HL-60 (cell line): ENCODE results near the gene ARAP2.

Experiments used
- POLR2AphosphoS5 ChIP-seq: IDR thresholded peaks from 2 replicates; pipeline ENCODE4 v1.6.1; 2012; ENCODE audit warnings: low read depth
- TF ChIP-seq, protein P1 (sequence below): IDR thresholded peaks from one replicate; pipeline ENCODE4 v1.5.1; 2011; ENCODE audit warnings: low read length, control low read depth, inconsistent platforms; ENCODE audit not compliant: insufficient read depth
- TF ChIP-seq, protein P2 (sequence below): IDR thresholded peaks from 2 replicates; pipeline ENCODE4 v1.6.1; 2012; ENCODE audit warnings: low read depth; ENCODE audit not compliant: insufficient replicate concordance

DNA sequence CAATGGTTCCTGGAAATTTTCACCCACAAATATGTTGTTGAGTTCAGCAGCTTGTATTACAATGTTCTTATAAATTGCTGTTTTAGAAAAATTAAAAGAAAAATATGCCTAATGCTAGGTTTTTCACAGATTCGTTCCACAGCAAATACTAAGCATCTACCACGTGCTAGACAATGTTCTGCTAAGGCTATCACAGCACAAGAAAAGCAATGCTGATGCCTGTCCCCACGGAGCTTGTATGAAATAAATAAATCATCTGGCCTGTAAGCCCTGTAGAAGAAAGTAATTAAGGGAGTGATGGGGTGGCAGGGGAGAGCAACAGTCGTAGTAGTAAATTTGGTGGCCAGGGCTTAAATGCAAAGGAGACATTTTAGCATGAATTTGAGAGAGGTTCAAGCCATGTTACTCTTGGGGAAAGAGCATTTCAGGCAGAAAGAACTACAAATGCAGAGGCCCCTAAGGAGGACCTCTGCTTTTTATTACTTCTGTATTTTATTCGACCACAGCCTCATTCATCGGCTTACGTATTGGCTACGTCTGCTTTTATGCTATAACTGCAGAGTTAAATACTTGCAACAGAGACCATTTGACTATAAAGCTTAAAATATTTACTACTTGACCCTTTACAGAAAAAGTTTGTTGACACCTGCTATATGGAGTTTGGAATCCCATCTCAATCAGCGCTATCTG, 36.3 kb downstream of the ARAP2 start:
- TF ChIP-seq, protein P1, sequence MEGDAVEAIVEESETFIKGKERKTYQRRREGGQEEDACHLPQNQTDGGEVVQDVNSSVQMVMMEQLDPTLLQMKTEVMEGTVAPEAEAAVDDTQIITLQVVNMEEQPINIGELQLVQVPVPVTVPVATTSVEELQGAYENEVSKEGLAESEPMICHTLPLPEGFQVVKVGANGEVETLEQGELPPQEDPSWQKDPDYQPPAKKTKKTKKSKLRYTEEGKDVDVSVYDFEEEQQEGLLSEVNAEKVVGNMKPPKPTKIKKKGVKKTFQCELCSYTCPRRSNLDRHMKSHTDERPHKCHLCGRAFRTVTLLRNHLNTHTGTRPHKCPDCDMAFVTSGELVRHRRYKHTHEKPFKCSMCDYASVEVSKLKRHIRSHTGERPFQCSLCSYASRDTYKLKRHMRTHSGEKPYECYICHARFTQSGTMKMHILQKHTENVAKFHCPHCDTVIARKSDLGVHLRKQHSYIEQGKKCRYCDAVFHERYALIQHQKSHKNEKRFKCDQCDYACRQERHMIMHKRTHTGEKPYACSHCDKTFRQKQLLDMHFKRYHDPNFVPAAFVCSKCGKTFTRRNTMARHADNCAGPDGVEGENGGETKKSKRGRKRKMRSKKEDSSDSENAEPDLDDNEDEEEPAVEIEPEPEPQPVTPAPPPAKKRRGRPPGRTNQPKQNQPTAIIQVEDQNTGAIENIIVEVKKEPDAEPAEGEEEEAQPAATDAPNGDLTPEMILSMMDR: no peak
- no peak for TF ChIP-seq POLR2AphosphoS5
- TF ChIP-seq, protein P2, sequence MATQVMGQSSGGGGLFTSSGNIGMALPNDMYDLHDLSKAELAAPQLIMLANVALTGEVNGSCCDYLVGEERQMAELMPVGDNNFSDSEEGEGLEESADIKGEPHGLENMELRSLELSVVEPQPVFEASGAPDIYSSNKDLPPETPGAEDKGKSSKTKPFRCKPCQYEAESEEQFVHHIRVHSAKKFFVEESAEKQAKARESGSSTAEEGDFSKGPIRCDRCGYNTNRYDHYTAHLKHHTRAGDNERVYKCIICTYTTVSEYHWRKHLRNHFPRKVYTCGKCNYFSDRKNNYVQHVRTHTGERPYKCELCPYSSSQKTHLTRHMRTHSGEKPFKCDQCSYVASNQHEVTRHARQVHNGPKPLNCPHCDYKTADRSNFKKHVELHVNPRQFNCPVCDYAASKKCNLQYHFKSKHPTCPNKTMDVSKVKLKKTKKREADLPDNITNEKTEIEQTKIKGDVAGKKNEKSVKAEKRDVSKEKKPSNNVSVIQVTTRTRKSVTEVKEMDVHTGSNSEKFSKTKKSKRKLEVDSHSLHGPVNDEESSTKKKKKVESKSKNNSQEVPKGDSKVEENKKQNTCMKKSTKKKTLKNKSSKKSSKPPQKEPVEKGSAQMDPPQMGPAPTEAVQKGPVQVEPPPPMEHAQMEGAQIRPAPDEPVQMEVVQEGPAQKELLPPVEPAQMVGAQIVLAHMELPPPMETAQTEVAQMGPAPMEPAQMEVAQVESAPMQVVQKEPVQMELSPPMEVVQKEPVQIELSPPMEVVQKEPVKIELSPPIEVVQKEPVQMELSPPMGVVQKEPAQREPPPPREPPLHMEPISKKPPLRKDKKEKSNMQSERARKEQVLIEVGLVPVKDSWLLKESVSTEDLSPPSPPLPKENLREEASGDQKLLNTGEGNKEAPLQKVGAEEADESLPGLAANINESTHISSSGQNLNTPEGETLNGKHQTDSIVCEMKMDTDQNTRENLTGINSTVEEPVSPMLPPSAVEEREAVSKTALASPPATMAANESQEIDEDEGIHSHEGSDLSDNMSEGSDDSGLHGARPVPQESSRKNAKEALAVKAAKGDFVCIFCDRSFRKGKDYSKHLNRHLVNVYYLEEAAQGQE: no peak
